Small intestine (tissue), 7 donors: ENCODE results near the gene PDE9A. TPM values are rescaled to one million over a fixed set of nuclear protein-coding genes. Genes with fewer than 3 reads are reported as not detected.
A peak's percentile ranks its signal among the peaks of the same experiment; 100 is the strongest.

Experiments used
- DNase-seq, 2 donors: peaks; one replicate each; pipeline versions ENCODE4 v3.0.0 to v3.0.0-alpha.2; 2013
- FAIRE-seq: peaks from 2 replicates; lab custom pipeline; 2012; peaks lifted over from hg19 to GRCh38; lab: Jason Lieb, UNC
- H3K27ac ChIP-seq, 3 donors: one replicate each; pipeline ENCODE4 v1.5.1; 2013; ENCODE audit warnings: low read length in 2 of 3, mild to moderate bottlenecking in 2 of 3, control low read depth in 1 of 3, inconsistent platforms in 1 of 3, low read depth in 1 of 3, moderate library complexity in 1 of 3
- H3K27me3 ChIP-seq, 3 donors: one replicate each; pipeline ENCODE4 v1.6.1; 2013; ENCODE audit warnings: low read length in 3 of 3, inconsistent platforms in 1 of 3; ENCODE audit not compliant: control insufficient read depth in 3 of 3, insufficient read depth in 3 of 3
- H3K36me3 ChIP-seq, 3 donors: one replicate each; pipeline ENCODE4 v1.6.1; 2013; ENCODE audit warnings: low read length in 3 of 3, inconsistent platforms in 1 of 3, low read depth in 1 of 3, mild to moderate bottlenecking in 1 of 3, moderate library complexity in 1 of 3; ENCODE audit not compliant: control insufficient read depth in 3 of 3, insufficient read depth in 2 of 3
- H3K4me1 ChIP-seq, 3 donors: one replicate each; pipeline ENCODE4 v1.6.1; 2013; ENCODE audit warnings: low read length in 2 of 3, inconsistent platforms in 1 of 3, low read depth in 1 of 3, mild to moderate bottlenecking in 1 of 3, moderate library complexity in 1 of 3; ENCODE audit not compliant: control insufficient read depth in 3 of 3, insufficient read depth in 2 of 3
- H3K4me3 ChIP-seq, 3 donors: one replicate each; pipeline ENCODE4 v1.5.1; 2013; ENCODE audit warnings: low read length in 3 of 3, control low read depth in 1 of 3, inconsistent platforms in 1 of 3, low read depth in 1 of 3, mild to moderate bottlenecking in 1 of 3, moderate library complexity in 1 of 3
- H3K9me3 ChIP-seq, 2 donors: one replicate each; pipeline ENCODE4 v1.6.1; 2013; ENCODE audit warnings: low read depth in 1 of 2, low read length in 1 of 2; ENCODE audit not compliant: control insufficient read depth in 2 of 2, insufficient read depth in 1 of 2
- WGBS, 3 donors: extraction: QIAGEN DNeasy Blood & Tissue Kit; methylation state at CpG; one replicate each; pipeline ENCODE4 v1.1.7; 2013; 5-methylcytosine and 5-hydroxymethylcytosine counted together
- polyA plus RNA-seq, 4 donors: library from polyadenylated mRNA; stranded (reverse) in 3 of 4; unstranded in 1 of 4; fragments of 200-250 nt in 3 of 4; fragments of 120-200 nt in 1 of 4; gene quantifications; one replicate each; pipeline versions ENCODE4 v1.2.1 to v1.2.3, GENCODE V29; 2013
- donor health status: healthy with polysubstance abuse.
- donor health status: control.
- donor health status: control.
- donor health status: Bipolar disorder and iron deficiency.
- donor health status: healthy.

PDE9A gene
- polyA plus RNA-seq, 4 donors: 31.0 to 96.6 (median 49.6) TPM

DNA sequence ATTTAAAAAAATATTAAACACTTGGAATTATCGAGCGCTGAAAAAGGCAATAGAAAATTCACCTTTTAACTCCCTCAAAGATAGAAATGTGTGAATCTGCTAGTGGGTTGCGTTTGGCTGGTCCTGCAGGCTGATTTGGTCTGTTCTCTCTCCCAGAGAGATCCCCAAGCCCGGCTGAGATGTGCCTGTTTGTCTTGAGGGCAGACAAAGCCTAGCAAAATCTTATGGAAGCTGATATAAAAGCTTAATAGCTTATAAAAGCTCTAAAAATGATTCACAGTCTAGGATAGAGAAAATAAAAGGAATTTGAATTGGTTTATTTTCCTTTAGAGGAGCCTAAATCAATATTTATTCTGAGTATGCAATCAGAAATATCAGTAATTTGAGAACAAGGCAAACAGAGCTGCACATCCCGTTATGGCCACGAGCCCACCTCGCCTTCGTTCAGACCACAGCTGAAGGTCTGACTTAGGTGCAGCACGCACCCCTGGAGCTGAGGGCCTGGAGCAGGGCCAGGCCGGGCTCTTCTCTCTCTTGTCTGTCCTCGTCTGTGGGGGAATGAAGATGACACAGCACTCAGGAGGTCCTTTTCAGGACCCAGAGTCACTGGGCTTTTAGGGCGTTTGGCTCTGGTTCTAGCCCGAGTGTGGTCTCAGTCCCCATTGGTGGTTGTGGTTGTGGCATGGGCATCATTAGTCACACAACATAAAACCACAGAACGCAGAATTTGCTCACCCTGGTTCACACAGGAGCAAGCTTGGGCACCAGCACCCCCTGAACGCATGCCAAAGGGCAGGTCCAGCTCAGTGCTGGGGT lies 18.6 kb downstream of the PDE9A start:
- Histone ChIP-seq H3K9me3 (no peaks in the 10 kb centered on the region), H3K4me3 (no peak overlapping the region), H3K27ac (no peak overlapping the region), H3K4me1 (peaks cover 0 to 5% (median 0%) of the 10 kb centered on the region in 3 donors), H3K36me3 (peaks cover 0 to 36% (median 0%) of the 10 kb centered on the region in 3 donors), H3K27me3 (no peaks in the 10 kb centered on the region)
- DNase-seq (no peak), FAIRE-seq (no peak)
- 72 to 84% (median 76%) methylated on average over 15 of the region's 15 CpGs for WGBS, 3 donors

DNA sequence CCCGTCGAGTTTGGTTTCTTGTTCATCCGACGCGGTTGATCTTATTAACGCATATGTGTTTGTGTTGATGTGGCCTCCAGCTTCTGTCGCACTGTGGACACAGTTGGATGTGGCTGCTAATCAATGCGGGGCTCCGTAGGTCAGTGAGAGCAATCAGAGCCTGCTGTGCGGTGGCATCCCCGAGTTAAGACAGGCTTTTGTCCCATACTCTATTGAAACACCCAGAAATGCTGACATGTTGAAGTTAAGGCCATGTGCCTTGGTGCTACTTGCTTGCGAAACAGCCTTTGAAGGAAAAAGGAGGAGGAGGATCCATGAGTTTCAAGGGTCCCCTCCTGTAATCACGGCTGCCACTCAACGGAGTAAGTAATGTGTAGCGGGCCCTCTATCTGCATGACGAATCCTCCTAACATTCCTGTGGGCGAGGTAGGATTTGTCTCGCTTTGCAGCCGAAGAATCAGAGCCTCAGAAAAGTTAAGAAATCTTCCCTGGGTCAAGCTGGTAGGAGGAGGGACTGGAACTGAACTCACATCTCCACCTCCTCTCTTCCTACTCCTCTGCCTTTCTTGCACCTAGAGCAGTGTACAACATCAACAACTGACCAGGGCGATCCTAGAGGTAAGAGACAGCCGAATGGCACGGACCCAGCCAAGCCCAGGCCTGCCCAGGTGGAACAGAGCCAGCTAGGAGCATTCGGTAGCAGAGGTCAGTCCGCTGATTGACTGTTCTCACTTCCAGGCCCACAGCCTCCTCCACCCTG lies 19.5 kb downstream of the PDE9A start:
- DNase-seq (no peak), FAIRE-seq (no peak)
- no peak overlapping the region for H3K4me3 ChIP-seq

DNA sequence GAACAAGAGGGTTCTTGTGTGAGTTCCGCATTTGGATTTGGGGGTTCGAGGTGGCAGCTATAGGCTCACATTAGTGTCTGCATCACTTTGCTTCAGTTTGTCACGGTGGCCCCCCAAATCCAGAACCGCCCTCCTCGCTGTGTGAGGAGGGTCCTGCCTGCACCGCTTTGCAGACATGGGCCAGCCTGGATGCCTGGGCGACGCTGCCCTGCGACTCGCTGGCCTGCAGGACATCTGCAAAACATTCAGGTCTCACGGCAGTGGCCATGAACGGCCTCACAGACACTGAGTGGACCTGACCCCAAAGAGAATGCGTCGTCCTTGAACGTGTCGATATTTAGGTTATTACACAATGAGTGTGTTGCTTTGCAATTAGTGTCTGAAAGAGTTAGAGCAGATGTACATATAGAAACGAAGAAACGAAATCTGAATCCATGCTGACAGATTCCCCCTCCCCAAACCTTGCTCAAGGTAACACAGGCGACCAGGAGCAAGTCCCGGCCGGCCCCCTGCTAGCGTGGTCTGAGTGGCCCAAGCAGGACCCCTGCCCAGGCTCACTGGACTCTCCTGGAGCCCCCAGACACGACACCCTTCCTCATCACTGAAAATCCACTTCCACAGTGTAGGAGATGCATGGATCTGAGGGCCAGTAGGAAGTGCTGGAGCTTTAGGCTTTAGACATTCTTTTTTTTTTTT lies 20.4 kb downstream of the PDE9A start:
- DNase-seq (no peak), FAIRE-seq (no peak)
- Histone ChIP-seq H3K4me1 (peaks cover 0 to 5% (median 0%) of the 10 kb centered on the region in 3 donors), H3K4me3 (no peak overlapping the region), H3K36me3 (peaks cover 0 to 37% (median 0%) of the 10 kb centered on the region in 3 donors), H3K27ac (no peak overlapping the region), H3K27me3 (peaks cover 0 to 2% (median 0%) of the 10 kb centered on the region in 3 donors), H3K9me3 (no peaks in the 10 kb centered on the region)
- WGBS, 3 donors: 92 to 95% (median 92%) methylated on average over 23 of the region's 23 CpGs

More for the DNA sequence above, 19.5 kb downstream of the PDE9A start:
- Histone ChIP-seq H3K36me3 (peaks cover 0 to 33% (median 0%) of the 10 kb centered on the region in 3 donors), H3K4me1 (peaks cover 0 to 5% (median 0%) of the 10 kb centered on the region in 3 donors), H3K9me3 (no peaks in the 10 kb centered on the region), H3K27me3 (no peaks in the 10 kb centered on the region), H3K27ac (no peak overlapping the region)
- WGBS, 3 donors: 84 to 91% (median 86%) methylated on average over 24 of the region's 24 CpGs

DNA sequence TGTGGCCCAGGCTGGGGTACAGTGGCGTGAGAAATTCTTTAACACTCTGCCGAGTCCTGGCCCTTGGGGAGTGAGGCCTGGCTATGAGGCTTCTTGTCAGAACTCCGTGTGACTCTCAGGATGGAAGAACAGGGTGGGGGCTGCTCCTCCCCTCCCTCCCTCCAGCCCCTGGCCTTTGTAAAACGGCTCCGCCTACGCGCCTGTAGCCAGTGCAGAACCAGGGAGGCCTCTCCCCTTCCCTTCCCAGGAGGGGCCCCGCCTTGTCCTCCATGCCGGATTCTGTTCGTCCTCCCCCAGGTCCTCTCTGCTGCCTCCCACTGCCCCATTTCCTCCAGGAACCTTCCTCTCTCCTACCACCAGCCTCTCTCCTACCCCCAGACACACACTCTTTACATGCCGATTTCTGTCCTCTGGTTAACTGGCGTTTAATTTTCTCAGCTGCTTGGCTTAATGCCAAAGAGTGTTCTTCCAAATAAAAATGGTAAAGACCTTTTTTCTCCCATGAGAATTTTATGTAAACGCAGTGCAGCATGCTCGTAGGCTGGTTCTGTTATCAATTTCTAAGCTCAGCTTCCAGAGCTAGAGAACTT lies 21.0 kb downstream of the PDE9A start:
- WGBS, 3 donors: 42 to 78% (median 69%) methylated on average over 13 to 14 of the region's 14 CpGs
- Histone ChIP-seq H3K9me3 (no peaks in the 10 kb centered on the region), H3K36me3 (peaks cover 0 to 36% (median 0%) of the 10 kb centered on the region in 3 donors), H3K27ac (no peak overlapping the region), H3K4me1 (peaks cover 0 to 5% (median 0%) of the 10 kb centered on the region in 3 donors), H3K27me3 (peaks cover 0 to 2% (median 0%) of the 10 kb centered on the region in 3 donors), H3K4me3 (no peak overlapping the region)
- FAIRE-seq (no peak), DNase-seq (peak in 1 of 2 donors; percentile 31)

DNA sequence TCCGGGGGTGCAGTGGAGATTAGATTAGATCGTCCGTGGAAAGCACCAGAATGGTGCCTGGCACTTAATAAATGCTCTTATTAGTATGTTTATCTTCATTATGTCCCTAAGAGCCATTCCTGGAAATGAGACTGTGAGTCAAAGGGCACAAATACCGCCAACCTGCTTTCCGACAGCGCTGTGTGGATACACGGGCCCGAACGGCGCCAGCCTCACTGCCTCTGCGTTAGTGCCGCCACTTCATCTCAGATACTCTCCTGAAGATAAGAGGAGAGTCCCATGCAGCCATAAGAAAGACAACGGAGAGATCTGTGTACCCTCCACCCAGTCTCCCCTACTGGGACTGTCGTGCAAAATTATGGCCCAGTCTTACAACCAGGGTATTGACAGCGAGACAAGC lies 22.0 kb downstream of the PDE9A start:
- H3K27ac ChIP-seq: no peak overlapping the region
- H3K4me1 ChIP-seq: peaks cover 0 to 5% (median 0%) of the 10 kb centered on the region in 3 donors
- DNase-seq: no peak
- peaks cover 0 to 41% (median 0%) of the 10 kb centered on the region in 3 donors for H3K36me3 ChIP-seq
- peaks cover 0 to 2% (median 0%) of the 10 kb centered on the region in 3 donors for H3K27me3 ChIP-seq
- no peaks in the 10 kb centered on the region for H3K9me3 ChIP-seq
- no peak overlapping the region for H3K4me3 ChIP-seq
- 87 to 90% (median 89%) methylated on average over 15 of the region's 15 CpGs for WGBS, 3 donors
- no peak for FAIRE-seq

DNA sequence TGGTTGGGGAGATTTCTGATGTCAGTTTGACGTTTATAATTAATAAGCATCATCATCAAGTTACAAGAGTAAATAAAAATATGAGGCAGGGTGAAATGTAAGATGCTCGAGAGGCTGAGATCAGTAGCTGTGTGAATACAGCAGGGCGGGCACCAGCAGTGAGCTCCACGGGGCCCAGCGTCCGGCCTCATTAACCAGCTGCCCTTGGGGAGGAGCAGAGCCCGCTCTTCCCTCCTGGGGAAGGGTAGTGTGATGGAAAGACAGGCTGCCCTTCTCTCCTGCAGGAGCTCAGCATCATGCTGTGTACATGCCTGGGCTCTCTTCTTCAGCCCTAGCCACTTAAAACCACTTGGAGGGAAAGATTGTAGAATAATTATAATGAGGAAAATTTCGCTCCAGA lies 23.4 kb downstream of the PDE9A start:
- DNase-seq (no peak), FAIRE-seq (no peak)
- peaks cover 0 to 2% (median 0%) of the 10 kb centered on the region in 3 donors for H3K27me3 ChIP-seq
- peaks cover 0 to 54% (median 0%) of the 10 kb centered on the region in 3 donors for H3K36me3 ChIP-seq
- H3K4me3 ChIP-seq: no peak overlapping the region
- peaks cover 0 to 5% (median 0%) of the 10 kb centered on the region in 3 donors for H3K4me1 ChIP-seq
- H3K27ac ChIP-seq: no peak overlapping the region
- no peaks in the 10 kb centered on the region for H3K9me3 ChIP-seq
- WGBS, 3 donors: 89 to 92% (median 90%) methylated on average over 8 of the region's 8 CpGs

DNA sequence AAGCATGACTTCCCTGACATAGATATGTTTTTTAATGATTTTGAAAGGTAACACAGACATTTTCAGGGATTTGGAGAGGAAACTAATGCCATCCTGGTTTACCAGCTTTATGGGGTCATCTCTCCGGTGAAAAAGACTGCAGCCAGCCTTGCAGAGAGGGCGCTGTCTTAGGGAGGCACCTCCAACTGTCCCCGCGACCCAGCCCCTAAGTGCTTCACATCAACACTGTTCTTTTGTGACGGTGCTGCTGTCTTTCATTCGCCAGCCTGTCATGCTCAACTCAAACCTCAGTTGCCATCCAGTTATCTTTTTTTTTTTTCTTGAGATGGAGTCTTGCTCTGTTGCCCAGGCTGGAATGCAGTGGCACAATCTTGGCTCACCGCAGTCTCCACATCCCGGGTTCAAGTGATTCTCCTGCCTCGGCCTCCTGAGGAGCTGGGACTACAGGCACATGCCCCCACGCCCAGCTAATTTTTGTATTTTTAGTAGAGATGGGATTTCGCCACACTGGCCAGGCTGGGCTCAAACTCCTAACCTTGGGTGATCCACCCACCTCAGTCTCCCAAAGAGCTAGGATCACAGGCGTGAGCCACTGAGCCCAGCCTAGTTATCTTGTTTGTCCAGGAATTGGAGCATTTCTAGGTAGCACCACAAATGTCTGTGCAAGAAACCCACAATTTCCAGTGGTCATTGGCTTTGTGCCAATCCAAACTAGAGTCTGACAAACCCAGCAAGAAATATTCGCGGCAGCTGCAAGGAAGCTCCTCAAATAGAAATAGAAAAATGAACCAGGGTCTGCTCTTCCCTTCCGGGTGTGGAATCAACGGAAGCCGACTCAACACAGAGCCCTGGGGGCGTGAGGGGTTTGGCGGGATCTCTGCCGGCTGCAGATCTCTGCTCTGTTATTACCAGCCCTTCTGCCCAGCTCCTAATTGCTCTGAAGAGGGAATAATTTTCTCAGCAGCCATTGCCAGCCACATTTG lies 24.2 kb downstream of the PDE9A start:
- DNase-seq (peak in 1 of 2 donors; percentile 18), FAIRE-seq (no peak)
- H3K4me1 ChIP-seq: peaks cover 0 to 5% (median 0%) of the 10 kb centered on the region in 3 donors
- H3K9me3 ChIP-seq: no peaks in the 10 kb centered on the region
- 69 to 83% (median 78%) methylated on average over 20 of the region's 20 CpGs for whole genome bisulfite sequencing, 3 donors
- peaks cover 0 to 2% (median 0%) of the 10 kb centered on the region in 3 donors for H3K27me3 ChIP-seq
- no peak overlapping the region for H3K4me3 ChIP-seq
- peaks cover 0 to 53% (median 0%) of the 10 kb centered on the region in 3 donors for H3K36me3 ChIP-seq
- H3K27ac ChIP-seq: no peak overlapping the region
